Astrocyte of the hippocampus (primary cell): ENCODE results near the gene RNF2.

Source experiments
- DNase-seq: peaks from one replicate; pipeline ENCODE4 v3.0.0; 2011; ENCODE audit warnings: low read depth, low spot score

The RNF2 gene

GRCh38 chr1:185094761-185095160 is 49.4 kb downstream of the RNF2 start:
- no peak for DNase-seq

GRCh38 chr1:185096531-185096930 is 51.2 kb downstream of the RNF2 start:
- no peak for DNase-seq

- DNase-seq = peak; percentile 1
Observed at GRCh38 chr1:185104083-185104482, 58.7 kb downstream of the RNF2 start.

GRCh38 chr1:185105121-185105520 is 59.8 kb downstream of the RNF2 start:
- DNase-seq = no peak

GRCh38 chr1:185108321-185108720 is 63.0 kb downstream of the RNF2 start:
- no peak for DNase-seq

GRCh38 chr1:185110145-185110544 is 64.8 kb downstream of the RNF2 start:
- DNase-seq = no peak

GRCh38 chr1:185111873-185112272 is 66.5 kb downstream of the RNF2 start:
- DNase-seq = no peak

GRCh38 chr1:185112356-185112755 is 67.0 kb downstream of the RNF2 start:
- DNase-seq = no peak

GRCh38 chr1:185129708-185130107 is 84.3 kb downstream of the RNF2 start:
- no peak for DNase-seq

- DNase-seq = no peak
Observed at GRCh38 chr1:185132534-185132933, 87.2 kb downstream of the RNF2 start.

GRCh38 chr1:185137896-185138545 is 92.7 kb downstream of the RNF2 start:
- DNase-seq = no peak

- no peak for DNase-seq
Observed at GRCh38 chr1:185139246-185139645, 93.9 kb downstream of the RNF2 start.

- DNase-seq = no peak
Observed at GRCh38 chr1:185144233-185144632, 98.9 kb downstream of the RNF2 start.

GRCh38 chr1:185151215-185151614 is 105.9 kb downstream of the RNF2 start:
- DNase-seq = no peak
